Thyroid gland (tissue), 4 donors: Measurements from ENCODE around the gene NLGN1. TPM values are rescaled to one million over a fixed set of nuclear protein-coding genes. Genes with fewer than 3 reads are reported as not detected.

Experiments
- DNase-seq, 2 donors: peaks; one replicate each; pipeline ENCODE4 v3.0.0-alpha.2; 2019
- H3K27ac ChIP-seq, 3 donors: fragments of 200-600 bp; sonication (generic); 1 replicate in 2 of 3; 2 replicates in 1 of 3; pipeline ENCODE4 v1.5.1; 2016 to 2019; ENCODE audit warnings: mild to moderate bottlenecking in 1 of 3, moderate library complexity in 1 of 3
- H3K27me3 ChIP-seq: fragments of 200-600 bp; sonication (generic); one replicate; pipeline ENCODE4 v1.5.1; 2019
- H3K36me3 ChIP-seq, 2 donors: fragments of 200-600 bp; sonication (generic); one replicate each; pipeline ENCODE4 v1.5.1; 2016 to 2019
- H3K4me1 ChIP-seq, 2 donors: fragments of 200-600 bp; sonication (generic); one replicate each; pipeline ENCODE4 v1.5.1; 2017 to 2019
- H3K4me3 ChIP-seq, 3 donors: fragments of 200-600 bp; sonication (generic); replicated peaks in 1 of 3; 1 replicate in 2 of 3; 2 replicates in 1 of 3; pipeline ENCODE4 v1.5.1; 2016; ENCODE audit warnings: mild to moderate bottlenecking in 1 of 3
- H3K9me3 ChIP-seq: fragments of 200-600 bp; sonication (generic); one replicate; pipeline ENCODE4 v1.5.1; 2017
- POLR2A ChIP-seq, 2 donors: fragments of 450-650 bp; IDR thresholded peaks; one replicate each; pipeline ENCODE4 v1.6.1; 2017; ENCODE audit warnings: antibody characterized with exemption in 2 of 2, mild to moderate bottlenecking in 2 of 2, moderate library complexity in 1 of 2
- WGBS, 2 donors: methylation state at CpG; one replicate each; pipeline ENCODE4 v1.1.5; 2017; 5-methylcytosine and 5-hydroxymethylcytosine counted together
- intact Hi-C: fragments of 100-400 bp; cut with DNase I; formaldehyde crosslinking; loops from one replicate; pipeline ENCODE4 v1.15.1; 2023
- total RNA-seq, 4 donors: library from RNA; depleted of rRNA; stranded (reverse); fragments of >200 nt; gene quantifications; one replicate each; pipeline ENCODE4 v1.2.3, GENCODE V29; 2016
- TF ChIP-seq, protein P1 (sequence below), 6 experiments: fragments of 200-600 bp in 3 of 6; fragments of 450-650 bp in 3 of 6; sonication (generic) in 3 of 6; IDR thresholded peaks; one replicate each; pipeline ENCODE4 v1.5.1; 2016 to 2019; ENCODE audit warnings: antibody characterized with exemption in 6 of 6, mild to moderate bottlenecking in 2 of 6, inconsistent platforms in 1 of 6, moderate library complexity in 1 of 6

Gene NLGN1
- total RNA-seq, 4 donors from 2014 or later, result 2.4 to 13.9 (median 2.9) TPM

DNA sequence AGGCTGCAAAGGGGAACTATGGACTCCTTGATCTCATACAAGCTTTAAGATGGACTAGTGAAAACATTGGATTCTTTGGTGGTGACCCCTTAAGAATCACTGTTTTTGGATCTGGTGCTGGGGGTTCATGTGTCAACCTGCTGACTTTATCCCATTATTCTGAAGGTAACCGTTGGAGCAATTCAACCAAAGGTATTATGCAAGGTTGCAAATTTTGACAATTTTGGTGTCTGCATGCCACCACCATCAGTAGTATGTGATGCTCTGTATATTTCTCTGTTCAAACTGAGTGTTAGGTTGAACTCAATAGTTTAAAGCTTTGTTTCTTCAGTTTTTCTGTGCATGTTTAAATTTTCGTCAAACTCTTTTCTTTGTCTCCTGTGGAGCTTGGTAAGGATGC, 877.8 kb downstream of the NLGN1 start:
- TF ChIP-seq, protein P1, sequence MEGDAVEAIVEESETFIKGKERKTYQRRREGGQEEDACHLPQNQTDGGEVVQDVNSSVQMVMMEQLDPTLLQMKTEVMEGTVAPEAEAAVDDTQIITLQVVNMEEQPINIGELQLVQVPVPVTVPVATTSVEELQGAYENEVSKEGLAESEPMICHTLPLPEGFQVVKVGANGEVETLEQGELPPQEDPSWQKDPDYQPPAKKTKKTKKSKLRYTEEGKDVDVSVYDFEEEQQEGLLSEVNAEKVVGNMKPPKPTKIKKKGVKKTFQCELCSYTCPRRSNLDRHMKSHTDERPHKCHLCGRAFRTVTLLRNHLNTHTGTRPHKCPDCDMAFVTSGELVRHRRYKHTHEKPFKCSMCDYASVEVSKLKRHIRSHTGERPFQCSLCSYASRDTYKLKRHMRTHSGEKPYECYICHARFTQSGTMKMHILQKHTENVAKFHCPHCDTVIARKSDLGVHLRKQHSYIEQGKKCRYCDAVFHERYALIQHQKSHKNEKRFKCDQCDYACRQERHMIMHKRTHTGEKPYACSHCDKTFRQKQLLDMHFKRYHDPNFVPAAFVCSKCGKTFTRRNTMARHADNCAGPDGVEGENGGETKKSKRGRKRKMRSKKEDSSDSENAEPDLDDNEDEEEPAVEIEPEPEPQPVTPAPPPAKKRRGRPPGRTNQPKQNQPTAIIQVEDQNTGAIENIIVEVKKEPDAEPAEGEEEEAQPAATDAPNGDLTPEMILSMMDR (IDR thresholded peaks at IDR 0.05), result no peak
- TF ChIP-seq POLR2A (IDR thresholded peaks at IDR 0.05), result no peak
- H3K4me3 ChIP-seq, result no peak overlapping the region
- H3K9me3 ChIP-seq, result no peaks in the 10 kb centered on the region
- DNase-seq, result no peak
- H3K27me3 ChIP-seq, result no peaks in the 10 kb centered on the region
- no peaks in the 10 kb centered on the region for H3K4me1 ChIP-seq
- intact Hi-C loops, result no loop called here
- no peak overlapping the region for H3K27ac ChIP-seq
- H3K36me3 ChIP-seq, result no peaks in the 10 kb centered on the region
- 60 to 76% methylated on average over 2 of the region's 2 CpGs for WGBS, 2 donors

DNA sequence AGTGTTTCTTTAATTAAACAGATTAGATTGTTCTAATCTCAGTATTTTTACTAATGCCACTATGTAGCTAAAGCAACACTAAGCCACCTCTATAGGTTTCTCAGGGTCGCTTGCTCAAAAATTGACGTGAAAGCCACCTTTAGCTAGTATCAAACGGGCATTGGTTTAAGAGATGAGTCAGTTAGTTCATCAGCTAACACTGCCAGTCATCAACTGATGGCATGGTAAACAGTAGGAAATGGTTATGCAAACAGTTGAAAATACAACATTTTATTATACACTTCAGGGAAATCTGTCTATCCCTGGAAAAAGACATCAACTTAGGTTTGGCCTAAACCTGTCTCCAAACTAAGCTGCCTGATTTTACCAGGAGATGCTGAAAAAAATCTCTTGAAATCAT, 879.3 kb downstream of the NLGN1 start:
- Histone ChIP-seq H3K27me3 (no peaks in the 10 kb centered on the region), H3K9me3 (no peaks in the 10 kb centered on the region), H3K27ac (no peak overlapping the region), H3K36me3 (no peaks in the 10 kb centered on the region), H3K4me1 (no peaks in the 10 kb centered on the region), H3K4me3 (no peak overlapping the region)
- intact Hi-C loops, result no loop called here
- DNase-seq, result no peak
- TF ChIP-seq, protein P1 (IDR thresholded peaks at IDR 0.05), result no peak
- TF ChIP-seq POLR2A (IDR thresholded peaks at IDR 0.05), result no peak
- WGBS, 2 donors, result 89 to 92% methylated on average over 3 of the region's 3 CpGs

DNA sequence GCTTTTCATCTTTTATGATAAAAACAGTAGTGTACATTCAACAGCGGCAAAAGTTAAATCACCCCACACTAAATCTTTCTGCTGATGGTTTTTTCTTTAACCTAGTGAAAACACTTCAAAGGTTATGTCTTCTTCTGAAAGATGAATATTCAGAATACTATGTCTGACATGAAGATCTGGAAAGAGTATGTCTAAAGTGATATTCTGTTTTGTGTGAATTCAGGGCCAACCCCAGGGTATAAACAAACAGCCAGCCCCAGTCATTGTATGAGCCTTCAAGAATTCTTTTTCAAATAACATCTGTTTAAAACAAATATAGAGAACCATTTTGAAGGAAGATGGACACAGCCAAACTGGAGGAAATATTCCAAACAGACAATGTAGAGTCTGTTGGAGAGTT, 880.5 kb downstream of the NLGN1 start:
- DNase-seq, result no peak
- H3K27me3 ChIP-seq, result no peaks in the 10 kb centered on the region
- no peaks in the 10 kb centered on the region for H3K36me3 ChIP-seq
- 2 to 51% methylated on average over 1 of the region's 1 CpG for WGBS, 2 donors
- no peak overlapping the region for H3K27ac ChIP-seq
- no peaks in the 10 kb centered on the region for H3K4me1 ChIP-seq
- no peaks in the 10 kb centered on the region for H3K9me3 ChIP-seq
- intact Hi-C loops, result no loop called here
- H3K4me3 ChIP-seq, result no peak overlapping the region
- TF ChIP-seq, protein P1 (IDR thresholded peaks at IDR 0.05), result no peak
- TF ChIP-seq POLR2A (IDR thresholded peaks at IDR 0.05), result no peak

DNA sequence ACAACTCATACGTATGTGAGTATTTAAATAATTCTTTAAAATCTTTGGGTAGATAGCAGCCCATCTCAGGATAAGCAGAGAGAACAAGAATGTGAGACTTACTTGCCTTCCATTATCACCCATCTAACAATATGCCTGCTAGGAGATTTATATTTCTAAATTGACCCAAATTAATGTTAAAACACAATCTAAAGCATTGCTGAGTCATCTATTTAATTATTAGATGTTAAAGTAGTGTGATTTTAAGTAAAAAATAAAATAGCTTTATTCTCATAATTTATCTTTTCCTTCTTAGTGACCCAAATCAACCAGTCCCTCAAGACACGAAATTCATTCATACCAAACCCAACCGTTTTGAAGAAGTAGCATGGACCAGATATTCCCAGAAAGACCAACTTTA, 882.6 kb downstream of the NLGN1 start:
- Histone ChIP-seq H3K36me3 (no peaks in the 10 kb centered on the region), H3K27ac (no peak overlapping the region), H3K9me3 (no peaks in the 10 kb centered on the region), H3K27me3 (no peaks in the 10 kb centered on the region), H3K4me1 (no peaks in the 10 kb centered on the region), H3K4me3 (no peak overlapping the region)
- 91 to 92% methylated on average over 3 of the region's 3 CpGs for WGBS, 2 donors
- intact Hi-C loops, result no loop called here
- DNase-seq, result no peak
- TF ChIP-seq POLR2A (IDR thresholded peaks at IDR 0.05), result no peak
- TF ChIP-seq, protein P1 (IDR thresholded peaks at IDR 0.05), result no peak

DNA sequence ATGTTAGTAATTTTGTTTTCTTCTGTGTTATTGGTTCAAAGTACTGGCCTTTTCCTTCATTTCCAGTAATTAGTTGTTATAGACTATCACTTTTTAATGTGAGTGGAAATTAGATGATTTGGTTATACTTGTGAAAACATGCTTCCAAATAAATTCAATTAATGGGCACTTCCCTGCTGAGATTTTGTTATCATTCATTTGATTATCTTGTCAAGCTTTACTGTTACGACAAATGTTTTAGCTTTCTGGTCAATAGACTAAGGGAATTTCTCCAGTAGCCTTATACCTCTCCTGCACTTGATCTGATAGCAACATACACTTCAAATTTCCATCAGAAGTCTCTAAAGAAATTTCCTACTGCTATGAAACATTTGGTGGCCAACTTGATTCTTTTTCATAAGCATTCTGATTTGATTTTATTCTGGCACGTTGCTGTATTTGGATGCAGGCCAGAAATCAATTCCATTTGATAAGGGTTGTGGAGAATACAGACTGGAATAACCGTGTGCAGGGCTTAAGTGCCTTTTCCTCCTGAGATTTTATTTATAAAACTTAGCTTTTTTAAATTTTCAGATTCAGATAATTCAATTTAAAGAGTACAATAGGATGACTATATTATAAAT, 887.8 kb downstream of the NLGN1 start:
- H3K9me3 ChIP-seq, result no peaks in the 10 kb centered on the region
- TF ChIP-seq, protein P1 (IDR thresholded peaks at IDR 0.05), result no peak
- TF ChIP-seq POLR2A (IDR thresholded peaks at IDR 0.05), result no peak
- H3K36me3 ChIP-seq, result no peaks in the 10 kb centered on the region
- DNase-seq, result no peak
- H3K4me1 ChIP-seq, result no peaks in the 10 kb centered on the region
- H3K27ac ChIP-seq, result no peak overlapping the region
- no peaks in the 10 kb centered on the region for H3K27me3 ChIP-seq
- no peak overlapping the region for H3K4me3 ChIP-seq
- WGBS, 2 donors, result 61 to 68% methylated on average over 3 of the region's 3 CpGs
- intact Hi-C loops, result no loop called here
